Tibial artery (tissue), 4 donors: Measurements from ENCODE around the gene AIP.

Experiments
- DNase-seq, 2 donors: peaks; one replicate each; pipeline ENCODE4 v3.0.0-alpha.2; 2019
- H3K27ac ChIP-seq, 2 donors: fragments of 200-600 bp; sonication (generic) in 1 of 2; 1 replicate in 1 of 2; 2 replicates in 1 of 2; pipeline ENCODE4 v1.5.1; 2018 to 2019; ENCODE audit warnings: mild to moderate bottlenecking in 1 of 2
- H3K27me3 ChIP-seq, 2 donors: fragments of 200-600 bp; sonication (generic) in 1 of 2; one replicate each; pipeline versions ENCODE4 v1.5.1 to v1.6.0; 2016 to 2019
- H3K36me3 ChIP-seq, 3 donors: fragments of 200-600 bp; sonication (generic) in 2 of 3; one replicate each; pipeline ENCODE4 v1.5.1; 2016 to 2019; ENCODE audit warnings: mild to moderate bottlenecking in 2 of 3
- H3K4me1 ChIP-seq, 4 donors: fragments of 200-600 bp; sonication (generic) in 2 of 4; 1 replicate in 3 of 4; 2 replicates in 1 of 4; pipeline ENCODE4 v1.5.1; 2016 to 2019
- H3K4me3 ChIP-seq, 2 donors: fragments of 200-600 bp; sonication (generic) in 1 of 2; 1 replicate in 1 of 2; 2 replicates in 1 of 2; pipeline ENCODE4 v1.5.1; 2018 to 2019; ENCODE audit warnings: mild to moderate bottlenecking in 2 of 2
- H3K9me3 ChIP-seq, 3 donors: fragments of 200-600 bp; sonication (generic) in 1 of 3; one replicate each; pipeline ENCODE4 v1.5.1; 2016 to 2019
- intact Hi-C: fragments of 100-400 bp; cut with DNase I; formaldehyde crosslinking; loops from one replicate; pipeline ENCODE4 v1.15.0; 2023; ENCODE audit warnings: low total_unique reads
- TF ChIP-seq, protein P1 (sequence below), 2 experiments: fragments of 200-600 bp in 1 of 2; fragments of 450-650 bp in 1 of 2; IDR thresholded peaks; one replicate each; pipeline ENCODE4 v1.5.1; 2017 to 2019; ENCODE audit warnings: antibody characterized with exemption in 2 of 2, mild to moderate bottlenecking in 1 of 2, moderate library complexity in 1 of 2

AIP gene

GRCh38 chr11:67514116-67514515 is 31.3 kb downstream of the AIP start:
- DNase-seq: no peak
- peaks cover 0 to 19% of the 10 kb centered on the region in 2 donors for H3K27me3 ChIP-seq
- no peak overlapping the region for H3K27ac ChIP-seq
- H3K4me1 ChIP-seq: peaks cover 0 to 1% (median under 1%) of the 10 kb centered on the region in 4 donors
- no peak overlapping the region for H3K4me3 ChIP-seq
- H3K9me3 ChIP-seq: no peaks in the 10 kb centered on the region
- no peaks in the 10 kb centered on the region for H3K36me3 ChIP-seq
- intact Hi-C loops: no loop called here
- TF ChIP-seq, protein P1, sequence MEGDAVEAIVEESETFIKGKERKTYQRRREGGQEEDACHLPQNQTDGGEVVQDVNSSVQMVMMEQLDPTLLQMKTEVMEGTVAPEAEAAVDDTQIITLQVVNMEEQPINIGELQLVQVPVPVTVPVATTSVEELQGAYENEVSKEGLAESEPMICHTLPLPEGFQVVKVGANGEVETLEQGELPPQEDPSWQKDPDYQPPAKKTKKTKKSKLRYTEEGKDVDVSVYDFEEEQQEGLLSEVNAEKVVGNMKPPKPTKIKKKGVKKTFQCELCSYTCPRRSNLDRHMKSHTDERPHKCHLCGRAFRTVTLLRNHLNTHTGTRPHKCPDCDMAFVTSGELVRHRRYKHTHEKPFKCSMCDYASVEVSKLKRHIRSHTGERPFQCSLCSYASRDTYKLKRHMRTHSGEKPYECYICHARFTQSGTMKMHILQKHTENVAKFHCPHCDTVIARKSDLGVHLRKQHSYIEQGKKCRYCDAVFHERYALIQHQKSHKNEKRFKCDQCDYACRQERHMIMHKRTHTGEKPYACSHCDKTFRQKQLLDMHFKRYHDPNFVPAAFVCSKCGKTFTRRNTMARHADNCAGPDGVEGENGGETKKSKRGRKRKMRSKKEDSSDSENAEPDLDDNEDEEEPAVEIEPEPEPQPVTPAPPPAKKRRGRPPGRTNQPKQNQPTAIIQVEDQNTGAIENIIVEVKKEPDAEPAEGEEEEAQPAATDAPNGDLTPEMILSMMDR (IDR thresholded peaks at IDR 0.05): no peak

DNA sequence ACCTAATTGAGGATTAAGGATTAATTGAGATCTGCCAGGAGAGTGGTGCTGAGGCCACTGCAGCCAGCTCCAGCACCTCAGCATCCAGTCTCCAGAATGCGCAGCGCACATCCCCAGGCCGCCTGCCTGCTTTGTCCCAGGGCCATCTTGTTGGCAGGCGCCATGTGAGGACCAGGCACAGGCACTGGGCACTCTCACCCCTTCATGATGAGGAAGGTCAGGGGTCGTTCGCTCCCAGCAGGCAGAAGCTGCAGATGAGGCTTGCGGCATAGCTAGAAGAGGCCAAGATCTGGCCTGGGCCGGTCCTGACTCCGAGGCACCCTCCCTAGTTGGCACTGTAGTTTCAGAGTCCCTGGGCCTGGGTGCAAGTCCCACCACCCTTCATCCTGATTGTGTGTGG is 34.0 kb downstream of the AIP start:
- Histone ChIP-seq H3K4me1 (no peaks in the 10 kb centered on the region), H3K9me3 (no peaks in the 10 kb centered on the region), H3K27me3 (peaks cover 0 to 30% of the 10 kb centered on the region in 2 donors), H3K36me3 (no peaks in the 10 kb centered on the region), H3K27ac (no peak overlapping the region), H3K4me3 (no peak overlapping the region)
- TF ChIP-seq, protein P1 (IDR thresholded peaks at IDR 0.05): no peak
- DNase-seq: no peak
- intact Hi-C loops: no loop called here

GRCh38 chr11:67517784-67518552 is 35.1 kb downstream of the AIP start:
- TF ChIP-seq, protein P1 (IDR thresholded peaks at IDR 0.05): no peak

GRCh38 chr11:67519726-67520125 is 36.9 kb downstream of the AIP start:
- Histone ChIP-seq H3K27me3 (peaks cover 0 to 50% of the 10 kb centered on the region in 2 donors), H3K27ac (no peak overlapping the region), H3K4me3 (no peak overlapping the region), H3K36me3 (no peaks in the 10 kb centered on the region), H3K9me3 (no peaks in the 10 kb centered on the region), H3K4me1 (no peaks in the 10 kb centered on the region)
- no peak for DNase-seq
- intact Hi-C loops: no loop called here
- TF ChIP-seq, protein P1 (IDR thresholded peaks at IDR 0.05): no peak

More at GRCh38 chr11:67517784-67518552, 35.1 kb downstream of the AIP start:
- Histone ChIP-seq H3K4me1 (no peaks in the 10 kb centered on the region), H3K9me3 (no peaks in the 10 kb centered on the region), H3K27ac (no peak overlapping the region), H3K27me3 (peaks cover 0 to 36% of the 10 kb centered on the region in 2 donors), H3K36me3 (no peaks in the 10 kb centered on the region), H3K4me3 (no peak overlapping the region)
- no peak for DNase-seq
- intact Hi-C loops: no loop called here

DNA sequence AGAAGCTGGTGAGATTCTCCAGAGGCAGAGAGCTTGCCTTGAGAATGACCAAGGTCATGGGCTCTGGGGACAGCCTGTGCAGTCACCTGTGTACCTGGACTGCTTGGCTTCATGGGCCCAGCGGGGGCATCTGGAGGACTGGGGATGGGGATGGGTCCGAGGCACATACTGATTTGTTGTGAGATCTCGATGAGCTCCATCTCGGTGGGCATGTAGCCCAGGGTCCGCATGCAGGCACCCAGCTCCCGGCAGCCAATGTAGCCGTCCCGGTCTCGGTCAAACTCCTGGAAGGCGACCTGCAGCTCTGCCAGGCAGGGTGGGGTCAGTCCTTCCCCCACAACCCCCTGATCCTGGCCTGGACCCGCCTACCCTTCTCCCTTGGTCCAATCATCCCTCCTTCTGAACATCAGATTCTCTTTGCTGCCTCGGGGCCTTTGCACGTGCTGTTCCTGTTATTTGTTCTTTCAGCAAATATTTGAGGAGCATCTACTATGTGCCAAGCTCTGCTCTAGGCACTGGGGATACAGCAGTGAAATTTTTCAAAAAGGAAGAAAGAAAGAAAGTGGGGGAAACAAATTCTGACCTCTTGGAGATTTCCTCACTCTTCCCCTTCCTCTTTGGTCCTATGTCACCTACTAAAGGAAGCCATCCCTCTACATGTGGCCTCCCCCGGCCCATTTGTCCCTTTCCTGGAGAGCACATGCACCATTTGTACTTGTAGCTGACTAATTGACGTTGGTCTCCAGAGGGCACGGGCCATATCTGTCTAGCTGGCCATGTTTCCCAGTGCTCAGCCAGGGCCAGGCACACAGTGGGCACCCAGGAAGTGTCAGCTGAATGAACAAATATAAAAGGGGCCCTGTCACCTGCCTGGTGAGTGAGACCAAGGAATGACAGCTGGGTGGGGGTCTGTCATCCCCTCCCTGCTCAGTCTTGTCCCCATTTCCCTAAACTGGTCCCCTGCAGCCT is 38.3 kb downstream of the AIP start:
- no peak for DNase-seq

More for the DNA sequence above, 38.3 kb downstream of the AIP start:
- Histone ChIP-seq H3K9me3 (no peaks in the 10 kb centered on the region), H3K36me3 (no peaks in the 10 kb centered on the region), H3K4me3 (no peak overlapping the region), H3K27me3 (peaks cover 0 to 61% of the 10 kb centered on the region in 2 donors), H3K4me1 (no peaks in the 10 kb centered on the region), H3K27ac (no peak overlapping the region)
- TF ChIP-seq, protein P1 (IDR thresholded peaks at IDR 0.05): no peak
- intact Hi-C loops: no loop called here
